MG63 (cell line): ENCODE measurements around the gene RAB3IP. TPM values are rescaled to one million over a fixed set of nuclear protein-coding genes. Genes with fewer than 3 reads are reported as not detected.

Experiments
- DNase-seq: peaks from one replicate; pipeline ENCODE4 v3.0.0-alpha.2; 2020
- H3K27me3 ChIP-seq: fragments of 250-450 bp; sonication (Bioruptor Pico); 2 replicates; pipeline ENCODE4 v1.5.1; 2020; ENCODE audit warnings: mild to moderate bottlenecking, moderate library complexity
- H3K36me3 ChIP-seq: fragments of 250-450 bp; sonication (Bioruptor Pico); 2 replicates; pipeline ENCODE4 v1.5.1; 2020; ENCODE audit warnings: mild to moderate bottlenecking, moderate library complexity
- H3K4me3 ChIP-seq: fragments of 250-450 bp; sonication (Bioruptor Pico); 2 replicates; pipeline ENCODE4 v1.5.1; 2020; ENCODE audit warnings: mild to moderate bottlenecking, moderate library complexity
- H3K9me3 ChIP-seq: fragments of 250-450 bp; sonication (Bioruptor Pico); 2 replicates; pipeline ENCODE4 v1.5.1; 2020; ENCODE audit warnings: mild to moderate bottlenecking, moderate library complexity
- total RNA-seq: library from RNA; depleted of rRNA; stranded (reverse); fragments of >200 nt; shearing (Covaris generic); gene quantifications from 2 replicates; pipeline ENCODE4 v1.2.3, GENCODE V29; 2014; ENCODE audit warnings: low replicate concordance; rRNA removed

RAB3IP gene
- 9.9 and 53.5 TPM in 2 replicates for total RNA-seq

GRCh38 chr12:69738351-69739286, at the start of gene RAB3IP:
Gene RAB3IP (plus strand): TSS chr12:69738860. CDS start chr12:69755409, 16,549 bp downstream.
- peak; percentile 81 for DNase-seq
- peak within 1 kb of the TSS; percentile 63 for H3K4me3 ChIP-seq
- no peaks in the 10 kb centered on the region for H3K9me3 ChIP-seq
- H3K36me3 ChIP-seq, result no peaks in the 10 kb centered on the region
- peaks cover 32% of the 10 kb centered on the region for H3K27me3 ChIP-seq

- H3K36me3 ChIP-seq, result no peaks in the 10 kb centered on the region
- no peaks in the 10 kb centered on the region for H3K27me3 ChIP-seq
- no peaks in the 10 kb centered on the region for H3K9me3 ChIP-seq
- DNase-seq, result no peak
- H3K4me3 ChIP-seq, result no peak overlapping the region
These were observed 49.0 kb upstream of the RAB3IP start for GRCh38 chr12:69689638-69690037.

GRCh38 chr12:69694123-69694522, 44.5 kb upstream of the RAB3IP start:
- Histone ChIP-seq H3K27me3 (no peaks in the 10 kb centered on the region), H3K4me3 (no peak overlapping the region), H3K9me3 (no peaks in the 10 kb centered on the region), H3K36me3 (no peaks in the 10 kb centered on the region)
- DNase-seq, result no peak

GRCh38 chr12:69698054-69698453, 40.6 kb upstream of the RAB3IP start:
- Histone ChIP-seq H3K36me3 (no peaks in the 10 kb centered on the region), H3K4me3 (no peak overlapping the region), H3K27me3 (no peaks in the 10 kb centered on the region), H3K9me3 (no peaks in the 10 kb centered on the region)
- DNase-seq, result no peak

- no peaks in the 10 kb centered on the region for H3K9me3 ChIP-seq
- H3K4me3 ChIP-seq, result no peak within 1 kb of the TSS
- DNase-seq, result no peak
- H3K36me3 ChIP-seq, result no peaks in the 10 kb centered on the region
- no peaks in the 10 kb centered on the region for H3K27me3 ChIP-seq
These were observed 39.7 kb upstream of the RAB3IP start, which contains the start of gene BEST3 for GRCh38 chr12:69698769-69699540. Gene BEST3 (minus strand): TSS chr12:69699303. CDS start chr12:69697798, 1,505 bp downstream.

GRCh38 chr12:69701826-69702225, 36.8 kb upstream of the RAB3IP start:
- H3K4me3 ChIP-seq, result no peak overlapping the region
- no peaks in the 10 kb centered on the region for H3K9me3 ChIP-seq
- H3K27me3 ChIP-seq, result no peaks in the 10 kb centered on the region
- peak; percentile 18 for DNase-seq
- H3K36me3 ChIP-seq, result no peaks in the 10 kb centered on the region

GRCh38 chr12:69703146-69703642, 35.5 kb upstream of the RAB3IP start:
- H3K4me3 ChIP-seq, result no peak overlapping the region
- no peaks in the 10 kb centered on the region for H3K9me3 ChIP-seq
- no peaks in the 10 kb centered on the region for H3K36me3 ChIP-seq
- no peaks in the 10 kb centered on the region for H3K27me3 ChIP-seq
- no peak for DNase-seq

GRCh38 chr12:69704357-69704756, 34.3 kb upstream of the RAB3IP start:
- DNase-seq, result no peak
- Histone ChIP-seq H3K9me3 (no peaks in the 10 kb centered on the region; the same call in 1 of the 2 replicates), H3K27me3 (no peaks in the 10 kb centered on the region), H3K36me3 (no peaks in the 10 kb centered on the region), H3K4me3 (no peak overlapping the region)

- no peak overlapping the region for H3K4me3 ChIP-seq
- H3K36me3 ChIP-seq, result no peaks in the 10 kb centered on the region
- DNase-seq, result no peak
- H3K9me3 ChIP-seq, result no peaks in the 10 kb centered on the region; the same call in 1 of the 2 replicates
- H3K27me3 ChIP-seq, result no peaks in the 10 kb centered on the region
These were observed 30.0 kb upstream of the RAB3IP start for GRCh38 chr12:69708649-69709048.

GRCh38 chr12:69712826-69713225, 25.8 kb upstream of the RAB3IP start:
- Histone ChIP-seq H3K27me3 (no peaks in the 10 kb centered on the region; the same call in 1 of the 2 replicates), H3K36me3 (no peaks in the 10 kb centered on the region), H3K4me3 (no peak overlapping the region), H3K9me3 (no peaks in the 10 kb centered on the region; the same call in 1 of the 2 replicates)
- DNase-seq, result no peak

- Histone ChIP-seq H3K4me3 (no peak overlapping the region), H3K27me3 (no peaks in the 10 kb centered on the region; the same call in 1 of the 2 replicates), H3K9me3 (no peaks in the 10 kb centered on the region), H3K36me3 (no peaks in the 10 kb centered on the region)
- no peak for DNase-seq
These were observed 24.1 kb upstream of the RAB3IP start for GRCh38 chr12:69714542-69714941.

- Histone ChIP-seq H3K4me3 (no peak overlapping the region), H3K27me3 (no peaks in the 10 kb centered on the region; the same call in 1 of the 2 replicates), H3K9me3 (peaks cover under 1% of the 10 kb centered on the region; the same call in 1 of the 2 replicates), H3K36me3 (no peaks in the 10 kb centered on the region)
- no peak for DNase-seq
These were observed 19.0 kb upstream of the RAB3IP start for GRCh38 chr12:69719336-69720316.

- Histone ChIP-seq H3K4me3 (no peak overlapping the region), H3K27me3 (no peaks in the 10 kb centered on the region; the same call in 1 of the 2 replicates), H3K36me3 (no peaks in the 10 kb centered on the region), H3K9me3 (peaks cover 5% of the 10 kb centered on the region; the same call in 1 of the 2 replicates)
- DNase-seq, result no peak
These were observed 17.9 kb upstream of the RAB3IP start for GRCh38 chr12:69720750-69721149.

GRCh38 chr12:69726922-69727321, 11.7 kb upstream of the RAB3IP start:
- Histone ChIP-seq H3K36me3 (no peaks in the 10 kb centered on the region), H3K4me3 (no peak overlapping the region), H3K27me3 (no peaks in the 10 kb centered on the region), H3K9me3 (peaks cover 5% of the 10 kb centered on the region; the same call in 1 of the 2 replicates)
- no peak for DNase-seq

- no peaks in the 10 kb centered on the region for H3K9me3 ChIP-seq
- H3K36me3 ChIP-seq, result no peaks in the 10 kb centered on the region
- no peak for DNase-seq
- H3K4me3 ChIP-seq, result no peak overlapping the region
- no peaks in the 10 kb centered on the region; the same call in 1 of the 2 replicates for H3K27me3 ChIP-seq
These were observed 6.6 kb upstream of the RAB3IP start for GRCh38 chr12:69732088-69732487.

GRCh38 chr12:69733638-69734037, 5.0 kb upstream of the RAB3IP start:
- peaks cover 6% of the 10 kb centered on the region; the same call in 1 of the 2 replicates for H3K27me3 ChIP-seq
- no peak overlapping the region for H3K4me3 ChIP-seq
- no peaks in the 10 kb centered on the region for H3K9me3 ChIP-seq
- no peak for DNase-seq
- no peaks in the 10 kb centered on the region for H3K36me3 ChIP-seq
